NCI-H2171 treated with DMSO at 0.1 percent for 48 hours (cell line): ENCODE data around the gene FREM1.
"Not testable (repeated sequence)": the region's sequence is repeated elsewhere in the genome, so short reads cannot be mapped to it uniquely, and the experiment has no call there.

Source experiments
- DNase-seq: peaks from one replicate; lab custom pipeline; 2025; lab: John Stamatoyannopoulos, UW

The FREM1 gene, protein sequence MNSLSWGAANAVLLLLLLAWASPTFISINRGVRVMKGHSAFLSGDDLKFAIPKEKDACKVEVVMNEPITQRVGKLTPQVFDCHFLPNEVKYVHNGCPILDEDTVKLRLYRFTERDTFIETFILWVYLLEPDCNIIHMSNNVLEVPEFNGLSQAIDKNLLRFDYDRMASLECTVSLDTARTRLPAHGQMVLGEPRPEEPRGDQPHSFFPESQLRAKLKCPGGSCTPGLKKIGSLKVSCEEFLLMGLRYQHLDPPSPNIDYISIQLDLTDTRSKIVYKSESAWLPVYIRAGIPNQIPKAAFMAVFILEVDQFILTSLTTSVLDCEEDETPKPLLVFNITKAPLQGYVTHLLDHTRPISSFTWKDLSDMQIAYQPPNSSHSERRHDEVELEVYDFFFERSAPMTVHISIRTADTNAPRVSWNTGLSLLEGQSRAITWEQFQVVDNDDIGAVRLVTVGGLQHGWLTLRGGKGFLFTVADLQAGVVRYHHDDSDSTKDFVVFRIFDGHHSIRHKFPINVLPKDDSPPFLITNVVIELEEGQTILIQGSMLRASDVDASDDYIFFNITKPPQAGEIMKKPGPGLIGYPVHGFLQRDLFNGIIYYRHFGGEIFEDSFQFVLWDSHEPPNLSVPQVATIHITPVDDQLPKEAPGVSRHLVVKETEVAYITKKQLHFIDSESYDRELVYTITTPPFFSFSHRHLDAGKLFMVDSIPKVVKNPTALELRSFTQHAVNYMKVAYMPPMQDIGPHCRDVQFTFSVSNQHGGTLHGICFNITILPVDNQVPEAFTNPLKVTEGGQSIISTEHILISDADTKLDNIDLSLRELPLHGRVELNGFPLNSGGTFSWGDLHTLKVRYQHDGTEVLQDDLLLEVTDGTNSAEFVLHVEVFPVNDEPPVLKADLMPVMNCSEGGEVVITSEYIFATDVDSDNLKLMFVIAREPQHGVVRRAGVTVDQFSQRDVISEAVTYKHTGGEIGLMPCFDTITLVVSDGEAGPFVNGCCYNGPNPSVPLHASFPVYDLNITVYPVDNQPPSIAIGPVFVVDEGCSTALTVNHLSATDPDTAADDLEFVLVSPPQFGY (N-terminal part only)

DNA sequence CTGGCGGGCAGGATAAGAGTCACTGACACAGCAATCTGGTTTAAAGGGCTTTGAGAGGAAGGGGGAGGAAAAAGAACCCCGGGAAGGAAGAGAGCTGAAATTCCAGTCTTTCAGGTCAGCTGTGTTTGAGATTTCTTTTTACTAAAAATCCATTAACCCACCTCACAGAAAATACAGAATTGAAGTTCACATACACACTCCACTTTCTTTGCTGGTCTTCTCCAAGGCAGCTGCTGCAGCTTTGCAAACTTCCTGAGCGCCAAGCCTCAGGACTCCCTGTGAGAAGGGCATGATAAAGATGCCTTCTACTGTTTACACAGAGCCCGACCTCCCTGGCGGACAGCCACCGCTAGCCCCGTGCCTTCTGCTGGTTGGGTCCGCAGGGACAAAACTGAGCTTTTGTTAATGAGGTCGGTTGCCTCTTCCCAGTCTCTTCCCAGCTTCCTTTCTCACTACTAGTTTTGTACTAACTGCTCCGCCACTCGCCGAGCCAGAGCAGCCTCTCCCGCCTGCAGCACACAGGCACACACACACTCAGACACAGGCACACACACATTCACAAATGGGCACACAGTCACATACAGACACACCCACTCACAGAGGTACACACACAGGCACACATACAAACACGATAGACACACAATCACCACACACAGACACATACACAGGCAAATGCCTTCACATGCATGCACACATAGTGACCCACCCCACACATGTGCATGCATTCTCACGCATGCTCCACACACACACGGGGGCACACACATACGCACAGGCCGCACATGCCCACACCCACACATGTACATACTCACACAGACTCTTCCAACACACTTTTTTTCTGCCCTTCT is at the start of gene FREM1:
TSS of gene FREM1 (minus strand) at position 468 of the 845 bp plus-strand sequence. CDS start 41,451 bp downstream, outside the sequence.
- DNase-seq, result peak; percentile 72

DNA sequence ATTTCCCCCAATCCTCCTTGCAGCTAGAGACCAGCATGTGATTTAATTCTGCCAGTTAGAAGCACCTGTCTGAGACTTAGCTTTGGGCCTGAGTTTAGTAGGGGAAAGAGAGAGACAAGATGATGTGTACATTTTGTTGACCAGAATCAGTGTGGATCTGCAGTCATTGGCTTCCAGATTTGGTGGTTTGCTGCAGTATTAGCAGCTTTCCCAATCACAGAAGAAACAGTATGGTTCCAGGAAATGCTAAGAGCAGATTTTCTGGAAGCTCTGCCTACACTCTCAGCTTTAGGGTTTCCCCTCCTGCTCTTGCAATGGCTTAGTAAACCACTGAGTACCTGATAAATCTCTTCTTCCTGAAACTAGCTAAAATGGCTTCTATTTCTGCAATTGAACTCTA is 48.8 kb upstream of the FREM1 start:
- no peak for DNase-seq

DNA sequence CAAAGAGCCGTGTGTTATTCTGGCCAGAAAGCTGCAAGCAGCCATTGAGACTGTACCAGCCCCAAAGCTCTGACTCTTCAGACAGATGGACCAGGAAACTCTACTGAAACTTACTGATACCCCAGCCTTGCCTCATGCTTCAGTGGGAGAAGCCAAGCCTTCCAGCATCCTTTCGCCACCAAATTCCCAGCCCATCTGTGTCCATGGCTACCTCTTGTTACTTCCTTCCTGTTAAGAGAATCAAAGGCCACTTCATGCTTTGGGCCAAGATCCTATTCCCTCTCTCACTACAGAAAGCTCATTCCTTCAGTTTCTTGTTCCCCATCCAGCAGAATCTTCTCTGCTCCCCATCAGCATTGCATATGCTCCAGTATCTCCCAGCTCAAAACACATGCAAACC is 46.9 kb upstream of the FREM1 start:
- DNase-seq, result no peak

DNA sequence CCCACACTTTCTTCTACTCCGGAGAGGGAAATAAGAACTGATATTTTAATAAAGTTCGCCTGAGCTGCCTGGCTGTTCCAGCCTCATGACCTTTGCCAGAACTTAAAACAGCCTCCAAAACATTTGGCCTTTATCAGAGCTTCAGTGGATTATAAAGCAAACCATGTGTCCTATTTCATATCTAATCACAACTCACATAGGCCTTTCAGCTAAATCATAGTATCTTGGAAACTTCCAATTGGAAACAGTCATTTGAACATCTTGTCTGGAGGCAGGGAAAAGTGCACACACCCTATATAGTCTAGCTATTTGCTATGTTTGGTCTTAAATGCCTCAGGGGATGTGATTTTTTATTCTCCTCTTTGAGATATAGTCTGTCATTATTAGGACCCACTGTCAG is 46.0 kb upstream of the FREM1 start:
- DNase-seq, result no peak

DNA sequence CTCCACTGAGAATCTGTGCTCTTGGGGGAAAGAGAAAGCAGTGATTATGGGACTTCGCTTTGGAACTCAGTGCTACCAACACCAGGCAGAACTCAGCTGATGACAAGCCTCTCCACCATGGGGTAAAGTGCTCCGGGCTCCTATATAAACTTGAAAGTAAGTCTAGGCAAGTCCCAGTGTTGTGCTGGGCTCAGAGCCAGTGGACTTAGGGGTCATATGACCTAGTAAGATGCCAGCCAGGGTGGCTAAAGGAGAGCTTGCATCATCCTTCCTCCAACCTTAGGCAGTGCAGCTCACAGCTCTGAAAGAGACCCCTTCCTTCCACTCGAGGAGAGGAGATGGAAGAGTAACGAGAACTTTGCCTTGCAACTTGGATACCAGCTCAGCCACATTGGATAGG is 35.1 kb upstream of the FREM1 start:
- no peak for DNase-seq

DNA sequence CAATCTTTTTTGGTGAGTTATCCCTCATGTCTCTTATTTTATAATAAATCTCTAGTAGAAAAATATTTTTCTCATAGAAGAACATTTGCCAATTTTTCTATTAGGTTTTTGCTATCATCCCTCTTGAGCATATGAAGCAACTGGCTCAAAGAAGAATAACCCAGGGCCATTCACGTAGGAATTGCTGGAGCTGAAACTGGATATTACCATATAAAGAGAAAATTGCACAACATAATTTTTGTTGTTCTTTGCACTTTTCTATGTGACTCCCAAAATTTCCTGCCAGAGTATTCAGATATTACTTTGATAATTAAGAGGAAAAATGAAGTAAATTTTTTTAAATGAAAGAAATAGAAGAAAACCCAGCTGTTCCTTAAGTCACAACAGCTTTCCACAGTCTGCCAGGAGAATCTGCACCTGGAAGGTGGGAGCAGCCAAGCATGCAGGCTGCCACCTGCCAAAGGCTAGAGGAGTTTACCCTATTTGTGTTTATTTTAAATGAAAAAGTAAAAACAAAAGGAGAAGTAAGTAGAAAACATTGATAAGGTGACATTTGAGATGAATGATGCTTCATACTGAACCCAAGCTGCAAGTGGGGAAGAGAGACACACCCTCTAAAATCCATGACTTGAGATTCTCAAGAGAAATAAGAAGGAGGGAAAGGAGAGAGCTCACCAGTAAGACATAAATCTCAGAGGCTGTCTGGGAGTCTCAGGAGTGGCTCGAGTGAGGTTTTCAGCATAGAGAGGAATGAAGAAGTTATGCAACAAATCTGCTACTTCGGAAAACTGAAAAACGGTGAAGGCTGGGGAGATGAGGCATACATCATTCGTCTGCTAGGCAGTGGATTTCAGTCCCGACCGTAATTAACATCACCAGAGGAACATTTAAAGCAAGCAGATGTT is 31.5 kb upstream of the FREM1 start:
- DNase-seq, result peak; percentile 72

DNA sequence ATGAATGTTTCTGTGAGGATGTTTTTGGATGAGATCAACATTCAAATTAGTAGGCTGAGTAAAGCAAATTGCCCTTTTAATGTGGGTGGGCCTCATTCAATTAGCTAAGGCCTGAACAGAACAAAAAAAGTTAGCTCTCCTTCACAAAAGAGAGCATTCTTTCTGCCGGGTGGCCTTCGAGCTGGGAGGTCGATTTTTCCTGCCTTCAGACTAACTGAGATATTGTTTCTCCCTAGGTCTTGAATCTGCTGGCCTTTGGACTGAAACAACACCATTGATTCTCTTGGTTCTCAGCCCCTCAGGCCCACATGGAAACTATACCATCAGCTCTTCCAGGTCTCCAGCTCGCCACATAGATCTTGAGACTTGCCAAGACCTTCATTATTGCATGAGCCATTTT is 29.1 kb upstream of the FREM1 start:
- DNase-seq, result no peak

DNA sequence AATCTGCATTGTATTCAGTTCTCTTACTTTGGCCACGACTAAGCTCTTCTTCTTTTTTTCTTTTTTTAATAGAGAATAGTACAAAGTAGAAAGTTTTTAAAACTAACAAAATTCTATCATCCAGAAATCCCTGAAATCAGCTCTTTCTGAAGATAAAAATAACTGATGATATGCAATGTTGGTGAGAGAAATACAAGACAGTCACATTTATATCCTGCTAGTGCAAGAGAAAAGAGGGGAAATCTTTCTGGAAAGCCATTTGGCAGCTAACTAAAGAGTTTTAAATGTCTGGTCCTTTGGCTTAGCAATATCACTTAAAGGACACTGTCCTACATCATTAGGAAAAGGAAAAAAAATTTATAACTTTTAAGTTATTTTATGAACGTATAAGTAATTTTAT is 27.0 kb upstream of the FREM1 start:
- DNase-seq, result no peak

DNA sequence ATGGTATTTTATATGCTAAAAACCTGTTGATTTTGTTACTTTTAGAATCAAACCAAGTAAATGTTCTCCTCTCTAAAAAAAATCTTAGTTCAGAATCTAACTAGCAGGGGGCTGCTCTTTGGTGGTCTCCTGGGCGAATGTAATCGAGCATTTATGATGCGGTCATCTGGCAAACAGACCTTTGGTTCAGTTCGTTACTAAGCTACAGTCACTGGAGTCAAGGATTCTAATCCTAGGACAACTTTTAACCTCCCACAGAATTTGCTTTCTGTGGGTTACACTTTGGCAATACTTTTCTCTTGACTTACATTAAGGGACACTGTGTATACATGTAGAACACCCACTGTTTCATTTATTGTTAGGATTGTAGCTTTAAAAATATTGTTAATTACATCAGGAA is 26.3 kb upstream of the FREM1 start:
- DNase-seq, result no peak

DNA sequence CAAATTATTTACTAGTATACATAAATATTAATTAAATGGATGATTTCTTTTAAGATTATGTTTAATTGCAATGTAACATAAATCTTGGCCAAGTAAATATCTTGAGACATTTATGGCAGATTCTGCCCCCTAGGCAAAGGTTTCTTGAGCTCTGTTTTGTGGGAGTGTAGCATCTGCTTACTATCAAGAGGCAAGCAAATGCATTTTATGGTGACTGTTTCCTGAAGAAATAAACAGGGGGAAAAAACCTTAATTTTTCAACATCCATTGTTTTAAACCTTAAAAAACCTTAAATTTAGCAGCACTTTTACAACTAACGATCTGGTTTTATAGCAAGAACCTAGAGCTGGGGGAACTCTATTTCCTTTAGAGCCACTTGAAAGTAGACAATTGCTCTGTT is 25.7 kb upstream of the FREM1 start:
- no peak for DNase-seq

DNA sequence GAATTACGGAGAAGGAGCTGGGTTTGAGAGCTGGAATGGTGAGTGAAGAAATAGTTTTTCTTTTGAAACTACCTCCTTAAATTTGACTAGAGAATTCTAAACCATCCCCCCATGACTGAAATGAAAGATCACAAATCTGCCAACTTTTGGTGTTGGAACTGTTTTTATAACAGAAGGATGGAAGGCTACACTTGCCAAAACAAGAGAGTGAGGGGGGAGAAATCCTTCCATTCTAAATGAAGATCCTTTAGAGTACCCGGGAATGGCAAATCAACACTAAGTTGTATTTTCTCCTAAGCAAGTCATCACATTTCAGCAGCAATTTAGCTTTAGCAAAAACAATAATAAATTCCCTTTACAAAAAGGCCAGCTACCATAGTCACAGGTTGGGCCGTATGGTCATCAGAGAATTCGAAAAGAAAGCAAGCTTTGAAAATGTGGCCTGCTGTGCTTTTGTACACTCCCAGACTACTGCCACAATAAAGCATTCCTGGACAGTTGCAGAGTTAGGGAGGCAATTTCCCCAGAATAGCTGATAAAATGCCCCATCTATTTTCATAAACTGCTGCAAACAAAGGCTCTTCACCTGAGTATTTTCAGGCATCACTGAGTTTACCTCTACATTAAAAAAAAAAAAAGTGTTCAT is 25.0 kb upstream of the FREM1 start:
- DNase-seq, result no peak

DNA sequence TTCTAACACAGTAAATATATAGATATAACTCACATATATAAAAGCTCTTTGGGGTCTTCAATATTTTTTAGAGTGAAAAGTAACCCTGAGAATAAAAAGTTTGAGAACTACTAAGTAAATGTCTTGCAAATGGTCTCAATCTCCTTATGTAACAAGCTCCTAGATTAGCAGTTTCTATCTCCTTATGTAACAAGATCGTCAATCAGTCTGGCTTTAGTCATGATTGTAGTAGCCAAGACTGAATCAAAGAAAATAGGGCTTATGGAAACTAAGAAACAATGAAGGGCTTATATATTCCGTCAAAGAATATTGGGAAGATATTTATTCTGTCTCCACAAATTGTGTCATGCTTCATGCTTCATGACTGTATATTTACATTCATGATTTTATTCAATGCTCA is 22.4 kb upstream of the FREM1 start:
- no peak for DNase-seq

DNA sequence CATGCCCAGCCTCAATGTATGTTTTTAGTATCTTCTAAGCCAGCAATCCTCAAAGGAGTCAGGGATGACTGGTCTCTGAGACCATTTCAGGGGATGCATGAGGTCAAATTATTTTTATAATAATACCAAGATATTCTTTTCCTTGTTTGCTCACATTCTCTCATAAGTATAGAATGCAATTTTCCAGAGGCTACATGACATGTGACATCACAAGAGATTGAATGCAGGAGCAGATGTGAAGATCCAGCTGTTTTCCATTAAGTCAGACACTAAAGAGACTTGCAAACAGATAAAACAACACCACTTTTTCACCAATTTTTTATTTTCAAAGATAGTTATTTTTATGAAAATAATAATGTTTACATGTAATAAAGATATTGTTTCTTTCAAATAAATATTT is 22.0 kb upstream of the FREM1 start:
- no peak for DNase-seq

DNA sequence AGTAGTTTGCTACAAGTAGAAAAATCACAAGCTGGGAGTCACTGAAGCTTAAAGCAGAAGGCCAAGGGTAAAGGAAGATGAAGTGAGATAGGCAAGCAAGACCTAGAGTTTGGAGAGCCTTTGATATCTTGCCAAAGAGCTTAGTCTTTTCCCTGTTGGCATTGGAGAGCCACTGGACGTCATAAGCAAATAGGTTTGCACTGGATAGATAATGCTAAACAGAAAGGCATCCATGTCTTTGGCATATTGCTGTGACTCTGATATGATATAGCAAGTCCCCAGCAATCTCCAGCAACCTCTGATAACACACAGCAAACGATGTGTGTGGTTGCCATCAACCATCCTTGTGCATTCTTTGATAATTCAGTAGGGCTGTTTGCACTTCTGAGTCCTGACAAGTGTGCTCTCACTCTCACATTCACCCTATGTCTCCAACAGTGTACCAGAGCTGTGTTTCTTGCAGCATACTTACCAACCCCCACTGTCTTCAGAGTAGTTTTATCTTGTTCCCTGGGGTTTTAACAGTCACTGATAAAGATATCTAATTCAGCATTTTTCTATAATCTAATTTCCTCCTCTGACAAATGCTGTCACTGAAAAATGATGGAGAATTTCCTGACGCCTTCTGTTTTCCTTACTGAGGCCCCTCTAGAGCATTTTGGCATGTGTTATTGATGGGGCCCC is 16.9 kb upstream of the FREM1 start:
- DNase-seq, result no peak

DNA sequence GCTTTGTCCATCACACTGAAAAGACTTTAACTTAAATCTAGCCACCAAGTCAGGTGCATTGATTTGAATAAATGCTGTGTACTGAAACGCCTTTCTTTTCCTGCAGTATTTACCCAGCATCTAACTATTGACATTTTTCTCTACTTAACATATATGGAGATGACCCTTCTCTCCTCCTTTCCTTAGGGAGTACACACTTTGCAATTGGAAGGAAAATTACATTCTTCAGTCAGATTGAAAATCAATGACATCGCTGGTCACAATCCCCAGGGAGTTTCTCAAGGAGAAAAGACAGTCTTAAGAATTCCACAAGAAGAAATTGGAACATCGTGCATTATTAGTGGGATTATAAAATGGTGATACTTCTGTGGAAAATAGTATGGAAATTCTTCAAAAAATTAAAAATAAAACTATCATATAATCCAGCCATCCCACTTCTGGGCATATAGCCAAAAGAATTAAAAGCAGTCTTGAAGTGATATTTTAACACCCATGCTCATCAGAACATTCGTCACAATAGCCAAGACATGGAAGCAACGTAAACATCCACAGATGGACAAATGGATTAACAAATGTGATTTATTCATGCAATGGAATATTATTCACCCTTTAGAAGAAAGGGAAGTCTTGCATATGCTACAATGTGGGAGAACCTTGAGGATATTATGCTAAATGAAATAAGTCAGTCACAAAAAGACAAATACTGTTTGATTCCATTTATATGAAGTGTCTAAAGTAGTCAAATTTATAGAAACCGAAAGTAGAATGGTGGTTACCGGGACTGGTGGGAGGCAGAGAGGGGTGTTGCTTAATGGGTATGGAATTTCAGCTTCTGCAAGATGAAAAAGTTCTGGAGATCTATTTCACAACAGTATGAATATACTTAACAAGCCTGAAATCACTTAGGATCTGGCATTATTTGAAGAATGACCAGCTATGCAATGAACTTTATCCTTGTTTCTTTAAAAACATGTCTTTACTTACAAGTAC is 14.3 kb upstream of the FREM1 start:
- DNase-seq, result no peak

DNA sequence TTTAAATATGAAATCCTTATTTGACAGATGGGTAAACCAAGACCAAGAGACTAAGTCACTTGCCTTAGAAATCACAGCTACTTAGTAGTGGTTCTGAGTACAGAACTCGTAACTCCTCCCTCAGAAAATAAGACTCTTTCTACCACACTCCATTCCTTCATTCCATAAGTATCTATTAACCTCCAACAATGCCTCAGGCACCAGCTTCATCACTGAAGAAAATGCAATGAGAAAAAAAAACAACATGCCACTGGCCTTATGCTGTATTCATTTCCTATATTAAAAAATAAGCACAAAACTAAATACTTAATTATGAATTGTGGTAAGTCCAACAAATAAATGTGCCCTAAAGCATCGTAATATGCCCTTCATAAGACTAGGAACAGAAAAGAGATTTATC is 13.5 kb upstream of the FREM1 start:
- DNase-seq, result no peak

DNA sequence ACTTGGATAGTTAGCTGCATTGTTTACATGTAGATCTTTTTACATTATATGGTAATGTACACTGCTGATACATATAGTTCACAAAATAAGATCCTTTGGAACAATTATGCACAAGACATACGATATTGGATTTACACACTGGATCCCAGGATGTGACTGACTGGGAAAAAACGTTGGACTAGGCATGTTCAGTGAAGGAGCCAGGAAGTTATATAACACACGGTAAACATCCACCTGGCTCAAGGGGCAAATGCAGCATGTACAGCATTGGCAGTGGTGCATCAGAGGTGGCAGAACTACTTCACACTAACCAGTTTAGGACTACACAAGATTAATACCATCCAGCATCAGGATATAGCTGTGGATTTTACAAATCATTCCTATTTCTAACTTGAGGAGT is 10.6 kb upstream of the FREM1 start:
- not testable (repeated sequence) for DNase-seq

DNA sequence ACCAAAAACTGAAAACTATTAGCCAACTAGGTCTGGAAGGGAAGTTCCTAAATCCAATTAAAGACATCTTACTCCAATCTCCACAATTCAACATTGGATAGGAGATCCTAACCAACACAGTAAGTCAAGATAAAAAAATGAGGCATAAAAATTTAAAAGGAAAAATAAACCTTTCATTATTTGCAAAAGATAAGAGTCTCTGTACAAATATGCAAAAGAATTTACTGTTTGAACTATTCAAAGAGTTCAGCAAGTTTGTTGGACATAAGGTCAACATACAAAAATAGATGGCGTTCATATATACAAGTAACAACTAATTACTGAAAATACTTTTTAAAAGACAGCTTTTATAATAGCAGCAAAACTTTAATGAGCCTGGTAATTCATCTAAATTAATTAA is 3.1 kb upstream of the FREM1 start:
- DNase-seq, result no peak
